ENCODE results near the gene HAVCR1.
A peak's percentile ranks its signal among the peaks of the same experiment; 100 is the strongest.
"Not testable (repeated sequence)": the region's sequence is repeated elsewhere in the genome, so short reads cannot be mapped to it uniquely, and the experiment has no call there.

Gene HAVCR1

GRCh38 chr5:157059093-157059539, at the start of gene HAVCR1:
TSS of gene HAVCR1 (minus strand) at chr5:157059116. CDS start at chr5:157057943, 1,173 bp downstream.
- no peak for DNase-seq

GRCh38 chr5:157107508-157107907, 48.6 kb upstream of the HAVCR1 start:
- DNase-seq: no peak

GRCh38 chr5:157106630-157107461, 47.9 kb upstream of the HAVCR1 start:
- DNase-seq: no peak

- DNase-seq: no peak
Observed at GRCh38 chr5:157100140-157100679, 41.3 kb upstream of the HAVCR1 start.

- DNase-seq: no peak
Observed at GRCh38 chr5:157088342-157088990, 29.6 kb upstream of the HAVCR1 start.

GRCh38 chr5:157086751-157087359, 27.9 kb upstream of the HAVCR1 start:
- no peak for DNase-seq

GRCh38 chr5:157085930-157086329, 27.0 kb upstream of the HAVCR1 start:
- DNase-seq: no peak

GRCh38 chr5:157080286-157080685, 21.4 kb upstream of the HAVCR1 start:
- peak; percentile 13 for DNase-seq

GRCh38 chr5:157076558-157076957, 17.6 kb upstream of the HAVCR1 start:
- DNase-seq: no peak

GRCh38 chr5:157072508-157072907, 13.6 kb upstream of the HAVCR1 start:
- DNase-seq: no peak

- no peak for DNase-seq
Observed at GRCh38 chr5:157069949-157070348, 11.0 kb upstream of the HAVCR1 start.

- no peak for DNase-seq
Observed at GRCh38 chr5:157068785-157069184, 9.9 kb upstream of the HAVCR1 start.

GRCh38 chr5:157068339-157068738, 9.4 kb upstream of the HAVCR1 start:
- no peak for DNase-seq

GRCh38 chr5:157067005-157067404, 8.1 kb upstream of the HAVCR1 start:
- no peak for DNase-seq

- DNase-seq: no peak
Observed at GRCh38 chr5:157066080-157066479, 7.2 kb upstream of the HAVCR1 start.

GRCh38 chr5:157063776-157064430, 5.0 kb upstream of the HAVCR1 start:
- DNase-seq: no peak

- DNase-seq: no peak
Observed at GRCh38 chr5:157059891-157060290, 975 bp upstream of the HAVCR1 start.

- no peak for DNase-seq
Observed at GRCh38 chr5:157057459-157058370, 1.2 kb downstream of the HAVCR1 start.

- not testable (repeated sequence) for DNase-seq
Observed at GRCh38 chr5:157056848-157057247, 2.1 kb downstream of the HAVCR1 start.

GRCh38 chr5:157051604-157052245, 7.2 kb downstream of the HAVCR1 start:
- no peak for DNase-seq

- DNase-seq: no peak
Observed at GRCh38 chr5:157050050-157050449, 8.9 kb downstream of the HAVCR1 start.
